HG03108 (cell line): ENCODE measurements around the gene CLEC2A.

Experiments used
- ATAC-seq: cut with Tn5 transposase; IDR thresholded peaks from one replicate; pipeline ENCODE4 v1.9.1; 2021; ENCODE audit warnings: moderate library complexity; ENCODE audit not compliant: unreplicated experiment

The CLEC2A gene

DNA sequence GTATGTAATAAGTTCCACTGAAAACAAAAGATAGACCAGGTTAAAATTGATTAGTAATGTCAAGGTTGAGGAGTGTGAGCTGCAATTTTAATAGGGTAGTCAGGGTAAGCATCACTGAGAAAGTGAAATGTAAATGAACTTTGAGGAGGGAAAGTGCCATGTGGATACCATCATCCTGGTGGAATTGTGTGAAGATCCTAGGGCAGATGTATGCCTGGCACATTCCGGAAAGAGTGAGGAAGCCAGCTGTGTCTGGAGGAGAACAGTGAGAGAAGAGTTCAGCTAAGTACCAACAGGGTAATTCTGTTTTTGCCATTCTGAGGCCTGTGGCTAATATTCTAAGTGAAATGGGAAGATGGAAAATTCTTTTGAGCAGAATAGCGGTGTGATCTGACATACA, 2.9 kb upstream of the CLEC2A start:
- ATAC-seq: no peak

DNA sequence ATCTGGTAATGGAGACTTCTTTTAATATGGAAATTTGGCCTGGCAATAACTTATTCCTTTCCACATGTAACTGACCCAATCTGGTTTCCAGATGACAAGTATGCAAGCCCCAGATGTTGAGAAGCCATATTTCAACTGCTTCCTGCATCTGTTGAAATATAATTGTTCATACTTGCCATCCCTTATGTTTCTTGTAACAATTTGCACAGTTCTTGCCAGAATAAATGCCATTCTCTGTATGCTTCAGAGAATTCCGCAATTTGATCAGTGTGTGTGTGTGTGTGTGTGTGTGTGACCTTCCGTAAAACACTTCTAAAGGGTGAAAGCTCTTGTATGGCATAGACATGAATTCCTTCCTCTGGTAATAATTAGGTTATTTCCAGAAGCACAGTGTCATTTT, 1.8 kb upstream of the CLEC2A start:
- no peak for ATAC-seq

GRCh38 chr12:9931245-9931644, 925 bp downstream of the CLEC2A start:
- no peak for ATAC-seq

- ATAC-seq: no peak
Measured at GRCh38 chr12:9928607-9929006, 3.6 kb downstream of the CLEC2A start.

GRCh38 chr12:9926876-9927275, 5.3 kb downstream of the CLEC2A start:
- ATAC-seq: no peak

GRCh38 chr12:9925705-9926393, 6.3 kb downstream of the CLEC2A start:
- ATAC-seq: no peak

GRCh38 chr12:9922429-9922828, 9.7 kb downstream of the CLEC2A start:
- ATAC-seq: no peak

- ATAC-seq: no peak
Measured at GRCh38 chr12:9920451-9920850, 11.7 kb downstream of the CLEC2A start.

- ATAC-seq: no peak
Measured at GRCh38 chr12:9919443-9919842, 12.7 kb downstream of the CLEC2A start.

DNA sequence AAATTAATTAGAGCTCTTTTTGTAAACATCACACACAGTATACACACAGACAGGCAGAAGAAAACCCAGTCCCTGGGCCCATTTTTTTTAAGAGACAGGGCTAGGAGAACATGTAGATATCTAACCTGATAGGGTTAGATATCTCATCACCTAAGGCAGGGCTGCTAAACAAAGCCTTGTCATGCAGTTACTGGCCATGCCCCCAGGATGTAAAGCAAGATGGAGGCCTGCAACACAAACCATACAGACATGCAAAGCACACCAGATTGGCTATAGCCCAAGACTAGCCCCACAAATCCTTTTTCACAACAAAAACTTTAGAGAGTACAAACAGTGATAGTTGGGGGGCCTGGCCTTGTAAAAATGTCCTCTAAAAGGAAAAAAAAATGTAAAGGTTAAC, 20.5 kb downstream of the CLEC2A start:
- no peak for ATAC-seq

DNA sequence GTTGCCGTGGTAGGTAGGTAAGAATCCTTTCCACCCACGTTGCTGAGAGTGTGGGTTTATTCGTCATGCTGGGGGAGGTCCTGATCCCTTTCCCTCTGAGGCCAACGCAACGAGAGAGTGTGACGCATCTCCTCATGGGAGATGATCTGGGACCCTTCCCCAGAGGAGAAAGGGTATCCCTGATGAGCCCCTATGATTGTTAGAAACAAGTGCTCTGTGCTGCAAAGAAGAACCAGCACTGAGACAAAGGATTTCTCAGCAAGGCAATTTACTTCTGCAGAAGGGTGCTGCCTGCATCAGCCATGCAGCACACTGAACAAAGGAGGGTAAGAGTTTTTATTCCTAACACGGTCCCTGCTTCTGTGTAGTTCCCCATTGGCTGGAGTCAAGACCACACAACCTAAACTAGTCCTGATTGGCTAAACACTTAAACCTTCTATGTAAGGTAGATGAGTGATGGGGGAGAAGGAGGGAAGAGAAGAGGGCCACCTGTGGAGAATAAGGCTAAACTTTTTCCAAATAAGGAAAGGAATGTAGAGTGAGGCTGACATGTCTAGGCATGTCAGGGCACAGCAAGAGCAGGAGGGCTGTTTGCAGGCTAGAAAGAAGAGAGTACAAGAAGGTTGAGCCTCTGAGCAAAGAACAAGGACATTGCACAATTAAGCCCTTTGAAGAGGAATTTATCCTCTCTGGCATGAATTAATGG, 21.3 kb downstream of the CLEC2A start:
- ATAC-seq: no peak

DNA sequence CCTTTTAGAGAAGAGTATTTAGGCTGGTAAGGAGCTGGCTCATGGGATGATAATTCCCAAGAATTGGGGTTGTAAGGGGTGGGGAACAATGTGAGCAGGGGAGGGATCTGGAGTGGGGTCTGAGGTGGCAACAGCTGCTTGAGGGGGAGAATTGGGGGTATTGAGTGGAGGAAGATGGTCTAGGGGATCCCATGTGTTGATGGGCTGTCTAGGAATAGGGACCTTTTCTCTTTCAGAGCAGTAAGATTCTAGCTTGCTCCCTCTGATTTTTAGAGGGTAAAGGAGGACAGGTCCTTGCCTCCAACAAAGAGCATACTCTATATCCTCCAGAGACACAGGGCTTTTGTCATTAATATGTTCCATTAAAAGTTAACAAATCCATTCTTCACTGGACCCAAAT, 22.4 kb downstream of the CLEC2A start:
- no peak for ATAC-seq

- ATAC-seq: no peak
Measured at GRCh38 chr12:9908350-9908749, 23.8 kb downstream of the CLEC2A start.

GRCh38 chr12:9907769-9908168, 24.4 kb downstream of the CLEC2A start:
- ATAC-seq: no peak

- ATAC-seq: no peak
Measured at GRCh38 chr12:9906873-9907272, 25.3 kb downstream of the CLEC2A start.

- ATAC-seq: no peak
Measured at GRCh38 chr12:9902539-9903228, 29.5 kb downstream of the CLEC2A start.

GRCh38 chr12:9900930-9901329, 31.2 kb downstream of the CLEC2A start:
- no peak for ATAC-seq

- ATAC-seq: no peak
Measured at GRCh38 chr12:9899209-9899608, 33.0 kb downstream of the CLEC2A start.

GRCh38 chr12:9897535-9897934, 34.6 kb downstream of the CLEC2A start:
- ATAC-seq: no peak

- no peak for ATAC-seq
Measured at GRCh38 chr12:9895215-9895971, 36.8 kb downstream of the CLEC2A start.

DNA sequence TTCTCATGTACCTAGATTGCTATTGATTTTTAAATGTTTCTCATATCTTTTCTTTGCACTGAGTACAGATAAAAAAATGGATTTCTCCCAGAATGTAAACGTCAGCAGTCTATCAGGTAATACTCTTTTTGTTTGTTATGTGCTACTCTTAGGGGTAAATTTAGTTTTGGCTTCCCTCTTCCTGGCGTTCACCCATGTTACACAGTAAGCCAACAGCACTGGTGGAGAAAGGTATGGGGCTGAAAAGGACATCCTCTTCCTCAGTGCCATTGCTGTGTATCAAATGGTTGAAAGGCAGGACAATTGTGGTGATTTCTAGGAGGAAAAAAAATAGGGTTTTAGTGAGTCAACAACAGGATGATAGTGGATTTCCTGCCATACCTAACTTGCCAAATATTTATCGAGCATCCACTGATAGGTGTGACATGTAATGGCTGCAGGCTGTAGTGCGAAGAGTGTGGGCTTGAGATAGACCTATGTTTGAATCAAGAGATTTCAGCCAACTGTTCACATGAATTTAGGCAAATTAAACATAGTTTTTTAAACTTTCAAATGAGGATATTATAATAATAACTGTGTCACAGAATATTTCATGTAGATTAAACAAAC, 43.4 kb downstream of the CLEC2A start:
- ATAC-seq: no peak
